Erythroblast (primary cell): Measurements from ENCODE around the gene ACOT6.

Source experiments
- GATA1 ChIP-seq: IDR thresholded peaks from 2 replicates; pipeline ENCODE4 v1.6.1; 2011; ENCODE audit warnings: low read depth, mild to moderate bottlenecking, control low read depth, low read length, moderate library complexity
- POLR2A ChIP-seq: IDR thresholded peaks from 2 replicates; pipeline ENCODE4 v1.6.1; 2011; ENCODE audit warnings: mild to moderate bottlenecking, low read length

GRCh38 chr14:73613046-73613383 lies 698 bp downstream of the ACOT6 start:
- TF ChIP-seq POLR2A (no peak), GATA1 (no peak)
